HG02763 (cell line): ENCODE results near the gene NUBP2.

Experiments used
- ATAC-seq: cut with Tn5 transposase; IDR thresholded peaks from one replicate; pipeline ENCODE4 v1.9.1; 2021; ENCODE audit warnings: mild to moderate bottlenecking, moderate library complexity; ENCODE audit not compliant: unreplicated experiment

The NUBP2 gene

DNA sequence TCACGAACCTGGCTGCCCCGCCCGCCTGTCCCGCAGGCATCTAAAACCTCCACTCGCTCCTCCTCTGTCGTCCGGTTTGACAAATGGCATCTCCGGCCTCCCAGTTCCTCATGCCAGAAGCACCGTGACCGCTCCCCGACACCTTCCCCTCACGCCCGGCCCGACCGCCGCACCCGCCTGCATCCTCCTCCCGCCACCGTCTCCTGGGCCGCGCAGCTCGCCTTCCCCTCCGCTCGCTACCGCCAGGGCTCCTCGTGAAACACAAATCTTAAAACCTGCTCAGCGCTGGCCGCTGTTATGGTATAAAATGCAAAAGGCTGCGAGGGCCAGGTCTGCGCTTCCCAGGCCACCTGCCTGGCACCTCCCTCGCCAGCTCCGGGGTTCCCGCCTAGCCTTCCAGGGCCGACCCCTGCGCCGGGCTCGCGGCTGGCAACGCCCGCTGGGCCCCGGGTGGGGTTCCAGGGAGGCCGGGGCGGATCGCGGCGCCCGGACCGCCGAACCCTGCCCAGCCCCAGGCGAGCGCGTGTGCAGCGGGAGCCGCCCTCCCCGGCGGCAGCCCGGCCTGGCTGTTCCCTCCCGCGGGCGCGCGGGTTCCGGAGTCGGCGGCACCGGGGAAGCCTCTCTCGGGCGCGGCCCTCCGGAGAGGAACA is 877 bp upstream of the NUBP2 start:
- peak; percentile 1 for ATAC-seq

DNA sequence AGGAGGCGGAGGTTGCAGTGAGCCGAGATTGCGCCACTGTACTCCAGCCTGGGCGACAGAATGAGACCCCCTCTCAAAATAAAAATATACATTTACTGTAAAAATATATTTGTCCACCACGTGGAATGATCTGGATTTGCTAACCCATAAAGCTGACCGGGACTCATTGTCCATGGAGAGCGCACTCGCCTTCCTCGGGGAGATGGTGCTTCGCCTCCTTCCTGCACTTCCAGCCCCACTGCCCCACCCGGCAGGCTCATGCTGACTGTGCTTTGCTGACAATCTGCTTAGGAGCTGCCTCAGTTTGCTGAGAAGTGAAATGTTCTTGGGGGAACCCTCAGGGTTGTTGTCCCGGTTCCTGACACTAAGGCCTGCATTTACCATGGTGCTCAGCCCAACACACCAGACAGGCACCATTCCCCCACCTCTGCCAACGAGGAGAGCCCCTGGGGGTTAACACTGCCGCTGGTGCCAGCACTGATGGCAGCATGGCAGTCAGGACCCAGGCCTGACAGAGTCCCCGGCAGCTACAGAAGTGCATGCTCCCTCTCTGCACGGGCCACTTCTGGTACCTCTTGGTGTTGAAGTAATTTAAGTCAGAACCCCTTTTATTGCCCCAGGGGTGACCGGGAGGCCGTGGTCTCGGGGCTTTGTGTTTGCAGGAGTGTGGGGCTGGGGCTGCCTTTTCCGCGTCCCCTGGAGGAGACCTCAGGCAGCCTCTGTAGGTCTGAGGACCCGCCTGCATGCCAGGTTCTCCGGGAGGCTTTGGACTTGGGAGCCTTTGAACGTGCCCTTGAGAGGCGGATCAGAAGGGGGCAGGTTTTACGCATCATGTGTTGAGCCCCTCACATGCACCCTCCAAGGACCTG is 2.5 kb downstream of the NUBP2 start:
- ATAC-seq = no peak

DNA sequence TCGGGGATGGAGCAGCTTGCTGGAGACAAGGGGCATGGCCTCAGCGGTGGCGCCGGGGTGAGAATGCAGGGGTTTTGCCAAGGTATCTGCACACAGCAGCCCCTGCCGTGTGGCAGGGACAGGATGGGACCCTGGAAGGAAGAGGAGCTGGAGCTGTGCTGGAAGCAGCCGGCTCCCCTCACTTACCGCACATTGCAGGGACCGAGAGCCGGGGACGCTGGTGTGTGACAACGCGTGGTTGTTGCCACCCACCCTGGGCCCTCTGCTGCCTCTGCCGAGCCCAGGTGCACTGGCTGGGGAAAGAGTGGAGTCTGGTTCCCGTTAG is 3.0 kb downstream of the NUBP2 start:
- no peak for ATAC-seq

DNA sequence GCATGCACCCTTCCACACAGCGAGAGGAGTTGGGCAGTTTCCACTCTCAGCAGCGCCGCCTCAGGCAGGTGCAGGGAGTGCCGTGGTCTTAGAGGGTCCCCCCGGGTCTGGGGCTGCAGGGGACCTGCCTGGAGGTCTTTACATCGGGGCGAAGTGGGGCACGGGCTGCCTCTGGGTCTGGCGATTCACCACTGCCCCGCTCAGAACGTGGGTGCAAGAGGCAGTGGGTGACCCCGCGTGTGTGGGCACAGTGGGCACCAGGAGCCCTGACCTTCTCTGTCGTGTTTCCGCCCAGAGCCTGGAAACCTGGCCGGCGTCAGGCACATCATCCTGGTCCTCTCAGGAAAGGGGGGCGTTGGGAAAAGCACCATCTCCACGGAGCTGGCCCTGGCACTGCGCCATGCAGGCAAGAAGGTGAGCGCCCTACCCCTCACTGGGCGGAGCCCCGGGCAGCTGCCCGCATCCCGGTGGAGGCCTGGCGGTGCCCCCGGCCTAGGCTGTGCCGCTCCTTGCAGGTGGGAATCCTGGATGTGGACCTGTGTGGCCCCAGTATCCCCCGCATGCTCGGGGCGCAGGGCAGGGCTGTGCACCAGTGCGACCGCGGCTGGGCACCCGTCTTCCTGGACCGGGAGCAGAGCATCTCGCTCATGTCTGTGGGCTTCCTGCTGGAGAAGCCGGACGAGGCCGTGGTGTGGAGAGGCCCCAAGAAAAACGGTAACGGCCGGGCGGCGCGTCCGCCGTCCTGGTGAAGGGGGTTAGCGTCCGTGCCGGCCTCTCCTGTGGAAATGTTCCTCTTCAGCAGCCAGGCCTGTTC is 3.7 kb downstream of the NUBP2 start:
- ATAC-seq = no peak

DNA sequence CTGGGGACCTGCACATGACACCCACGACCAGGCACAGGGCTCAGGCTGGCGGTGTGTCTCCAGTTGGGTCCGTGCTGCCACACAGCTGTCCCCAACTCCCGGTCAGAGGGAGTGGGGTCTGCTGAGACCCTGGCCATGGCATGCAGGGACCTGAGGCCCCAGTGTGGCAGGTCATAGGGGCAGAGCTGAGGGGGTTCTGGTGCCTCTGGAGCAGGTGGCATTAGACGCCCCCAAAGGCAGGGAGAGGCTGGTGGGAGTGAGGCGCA is 4.2 kb downstream of the NUBP2 start:
- no peak for ATAC-seq

DNA sequence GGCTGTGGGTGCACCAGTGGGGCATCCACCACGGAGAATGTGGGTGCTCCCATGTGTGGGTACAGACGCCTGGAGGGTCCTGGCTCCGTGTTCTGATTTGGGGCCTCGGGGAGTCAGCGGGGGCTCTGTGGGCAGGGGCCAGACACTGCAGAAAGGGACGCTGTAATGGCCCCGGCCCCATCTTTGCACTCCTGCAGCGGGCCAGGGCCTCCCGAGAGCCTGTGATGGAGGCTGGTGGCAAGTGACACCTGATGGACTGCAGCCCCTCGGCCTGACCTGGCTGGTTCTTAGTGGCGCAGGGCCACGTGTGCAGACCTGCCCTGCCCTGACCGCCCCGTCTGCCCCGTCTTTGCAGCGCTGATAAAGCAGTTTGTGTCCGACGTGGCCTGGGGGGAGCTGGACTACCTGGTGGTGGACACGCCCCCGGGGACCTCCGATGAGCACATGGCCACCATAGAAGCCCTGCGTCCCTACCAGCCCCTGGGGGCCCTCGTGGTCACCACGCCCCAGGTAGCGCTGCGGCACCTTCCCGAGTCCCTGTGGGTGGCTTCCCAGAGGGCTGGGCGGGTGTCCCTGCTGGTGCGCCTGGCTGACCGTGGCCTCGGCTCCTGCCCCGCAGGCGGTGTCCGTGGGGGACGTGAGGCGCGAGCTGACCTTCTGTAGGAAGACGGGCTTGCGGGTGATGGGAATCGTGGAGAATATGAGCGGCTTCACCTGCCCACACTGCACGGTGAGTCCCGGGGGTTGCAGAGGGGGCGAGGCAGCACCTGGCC is 4.7 kb downstream of the NUBP2 start:
- no peak for ATAC-seq

DNA sequence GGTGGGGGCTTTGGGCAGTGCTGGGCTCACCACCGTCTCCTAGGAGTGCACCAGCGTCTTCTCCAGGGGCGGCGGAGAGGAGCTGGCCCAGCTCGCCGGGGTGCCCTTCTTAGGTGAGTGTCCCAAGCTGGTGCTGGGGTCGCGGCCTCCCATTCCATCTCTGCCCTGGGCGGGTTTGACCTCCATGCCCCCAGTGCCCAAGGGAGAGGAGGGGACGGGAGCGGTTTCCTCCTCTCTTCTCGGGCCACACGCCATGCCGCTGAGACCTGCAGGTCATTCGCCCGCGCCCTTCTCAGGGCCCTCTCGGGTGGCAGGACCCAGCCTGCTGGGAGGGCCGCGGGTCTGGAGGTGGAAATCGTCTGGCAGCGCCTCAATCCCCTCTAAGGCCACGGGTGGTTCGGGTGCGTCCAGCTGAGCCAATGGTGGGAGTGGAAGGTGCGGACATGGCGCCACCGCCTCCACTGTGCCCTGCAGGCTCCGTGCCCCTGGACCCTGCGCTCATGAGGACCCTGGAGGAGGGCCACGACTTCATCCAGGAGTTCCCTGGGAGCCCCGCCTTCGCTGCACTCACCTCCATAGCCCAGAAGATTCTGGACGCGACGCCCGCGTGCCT is 5.4 kb downstream of the NUBP2 start:
- ATAC-seq = no peak

DNA sequence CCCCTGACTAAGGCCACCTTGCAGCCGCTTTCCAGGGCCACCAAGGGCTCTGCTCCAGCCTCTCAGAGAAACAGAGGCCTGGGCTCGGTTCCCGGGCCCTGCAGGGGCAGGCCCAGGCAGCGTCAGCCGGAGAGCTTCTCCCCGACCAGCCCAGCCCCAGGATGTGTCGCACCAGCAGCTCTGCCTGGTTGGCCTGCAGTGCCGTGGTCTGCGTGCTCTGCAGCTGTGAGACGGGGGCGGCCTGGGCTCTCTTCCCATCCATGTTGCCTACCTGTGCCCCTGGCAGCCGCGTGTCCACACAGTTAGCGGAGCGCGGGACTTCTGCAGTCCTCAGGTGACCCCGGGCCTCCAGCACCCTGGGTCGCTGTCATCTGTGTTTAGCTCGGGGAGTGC is 5.9 kb downstream of the NUBP2 start:
- ATAC-seq = no peak

DNA sequence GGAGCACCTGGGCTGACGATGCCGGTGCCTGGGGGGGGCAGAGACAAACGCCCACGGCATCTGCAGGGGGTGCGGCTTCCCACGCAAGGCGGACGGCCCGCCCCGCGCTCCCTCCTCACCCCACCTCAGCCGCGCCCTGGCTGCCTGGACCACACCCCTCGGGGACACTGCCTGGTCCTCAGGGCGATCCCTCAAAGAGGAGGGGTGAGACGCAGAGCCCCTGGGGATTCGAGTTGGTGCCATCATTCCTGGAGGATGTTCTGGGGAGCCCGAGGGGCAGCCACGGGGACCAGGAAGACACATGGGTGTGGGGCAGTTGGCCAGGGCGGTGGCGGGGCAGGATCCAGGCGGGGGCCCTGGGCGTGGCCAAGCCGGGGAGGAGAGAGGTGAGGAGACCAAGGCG is 6.9 kb downstream of the NUBP2 start:
- no peak for ATAC-seq

DNA sequence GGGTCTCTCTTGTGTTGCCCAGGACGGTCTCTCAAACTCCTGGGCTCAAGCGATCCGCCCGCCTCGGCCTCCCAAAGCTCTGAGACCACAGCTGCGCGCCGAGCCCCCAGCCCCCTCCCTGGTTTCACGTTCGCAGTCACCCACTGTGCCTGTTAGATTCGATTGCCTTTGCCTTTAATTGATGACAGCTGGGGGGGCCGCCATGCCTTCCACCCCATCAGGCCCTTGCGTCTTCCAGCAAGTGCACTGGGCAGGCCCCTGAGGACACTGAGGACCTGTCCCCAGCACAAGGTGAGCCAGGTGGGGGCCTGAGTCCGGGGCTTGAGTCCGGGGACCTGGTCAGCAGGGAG is 7.5 kb downstream of the NUBP2 start:
- no peak for ATAC-seq

DNA sequence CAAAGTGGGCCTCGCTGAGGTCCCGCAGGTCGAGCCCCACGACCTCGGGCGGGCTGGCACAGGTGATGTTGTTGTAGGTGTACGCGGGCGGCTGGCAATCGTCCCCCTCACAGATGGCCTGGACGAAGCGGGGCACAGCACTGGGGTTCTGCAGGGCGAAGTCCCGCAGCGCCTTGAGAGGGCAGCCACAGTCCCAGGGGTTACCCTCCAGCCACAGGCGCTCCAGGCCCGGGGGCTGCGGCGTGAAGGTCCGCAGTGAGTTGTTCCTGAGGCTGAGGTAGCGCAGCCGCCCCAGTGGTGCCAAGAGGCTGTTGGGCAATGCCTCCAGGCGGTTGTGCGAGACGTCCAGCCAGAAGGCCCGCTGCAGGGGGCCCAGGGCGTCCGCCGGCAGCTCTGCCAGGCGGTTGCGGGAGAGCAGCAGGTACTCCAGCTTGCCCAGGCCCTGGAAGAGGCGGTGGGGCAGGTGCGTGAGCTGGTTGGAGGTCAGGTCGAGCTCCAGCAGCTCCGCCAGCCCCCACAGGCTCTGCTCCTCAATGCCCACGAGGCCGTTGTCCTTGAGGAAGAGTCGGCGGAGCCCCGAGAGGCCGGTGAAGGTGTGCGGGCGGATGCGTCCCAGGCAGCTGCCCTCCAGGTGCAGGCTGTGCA is 8.0 kb downstream of the NUBP2 start:
- ATAC-seq = no peak

DNA sequence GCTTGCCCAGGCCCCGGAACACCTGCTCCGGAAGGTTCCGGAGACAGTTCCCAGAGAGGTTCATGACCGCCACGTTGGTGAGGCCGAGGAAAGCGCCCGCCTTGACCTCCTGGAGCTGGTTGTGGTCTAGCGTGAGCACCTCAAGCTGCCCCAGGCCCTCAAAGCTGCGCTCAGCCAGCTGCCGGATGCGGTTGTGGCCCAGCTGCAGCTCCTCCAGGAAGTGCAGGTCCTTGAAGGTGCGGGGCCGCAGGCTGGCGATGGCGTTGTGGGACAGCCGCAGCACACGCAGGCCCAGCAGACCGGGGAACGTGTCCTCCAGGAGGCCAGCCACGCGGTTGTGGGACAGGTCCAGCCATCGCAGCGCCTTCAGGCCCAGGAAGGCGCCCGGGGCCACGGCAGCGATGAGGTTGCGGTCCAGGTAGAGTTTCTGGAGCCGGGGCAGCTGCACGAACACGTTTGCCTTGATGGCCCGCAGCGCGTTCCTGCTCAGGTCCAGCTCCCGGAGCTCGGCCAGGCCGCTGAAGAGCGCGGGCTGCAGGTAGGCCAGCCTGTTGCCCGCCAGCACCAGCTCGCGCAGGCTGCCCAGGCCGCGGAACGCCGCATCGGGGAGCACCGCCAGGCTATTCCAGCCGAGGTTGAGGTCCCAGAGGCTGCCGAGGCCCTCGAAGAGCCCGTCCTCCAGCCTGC is 8.6 kb downstream of the NUBP2 start:
- ATAC-seq = no peak

DNA sequence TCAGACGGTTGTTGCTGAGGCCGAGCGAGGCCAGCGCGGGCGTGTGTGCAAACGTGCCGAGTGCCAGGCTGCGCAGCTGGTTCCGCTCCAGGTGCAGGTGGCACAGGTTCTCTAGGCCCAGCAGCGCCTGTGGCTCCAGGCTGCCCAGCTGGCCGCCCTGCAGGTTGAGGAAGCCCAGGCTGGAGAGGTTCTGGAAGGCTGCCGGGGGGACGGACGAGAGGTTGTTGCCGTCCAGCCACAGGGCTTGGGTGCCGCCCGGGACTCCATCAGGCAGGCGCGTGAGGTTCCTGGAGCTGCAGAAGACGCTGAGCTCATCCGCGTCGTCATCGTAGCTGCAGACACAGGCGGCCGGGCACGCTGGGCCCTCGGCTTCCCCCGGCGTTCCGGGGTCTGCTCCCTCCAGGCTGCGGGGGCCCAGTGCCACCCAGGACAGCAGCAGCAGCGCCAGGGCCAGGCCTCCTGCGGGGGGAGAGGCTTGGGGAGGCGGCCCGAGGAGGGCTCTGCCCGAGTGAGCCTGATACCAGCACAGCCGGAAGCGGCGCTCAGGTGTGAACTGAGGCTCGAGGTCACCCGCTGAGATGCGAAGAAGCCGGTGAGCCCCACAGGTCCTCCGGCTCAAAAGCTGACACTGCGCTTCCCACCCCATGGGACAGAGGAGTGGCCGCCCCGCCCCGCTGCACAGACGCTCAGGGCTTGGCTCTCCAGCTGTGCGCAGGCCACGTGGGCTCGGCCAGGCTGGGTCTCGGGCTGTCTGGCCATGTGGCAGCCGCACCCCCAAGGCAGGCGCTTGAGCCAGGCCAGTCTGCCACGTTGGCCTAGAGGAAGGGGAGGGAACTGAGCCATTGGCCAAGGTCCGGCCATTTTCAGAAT is 9.4 kb downstream of the NUBP2 start:
- no peak for ATAC-seq

DNA sequence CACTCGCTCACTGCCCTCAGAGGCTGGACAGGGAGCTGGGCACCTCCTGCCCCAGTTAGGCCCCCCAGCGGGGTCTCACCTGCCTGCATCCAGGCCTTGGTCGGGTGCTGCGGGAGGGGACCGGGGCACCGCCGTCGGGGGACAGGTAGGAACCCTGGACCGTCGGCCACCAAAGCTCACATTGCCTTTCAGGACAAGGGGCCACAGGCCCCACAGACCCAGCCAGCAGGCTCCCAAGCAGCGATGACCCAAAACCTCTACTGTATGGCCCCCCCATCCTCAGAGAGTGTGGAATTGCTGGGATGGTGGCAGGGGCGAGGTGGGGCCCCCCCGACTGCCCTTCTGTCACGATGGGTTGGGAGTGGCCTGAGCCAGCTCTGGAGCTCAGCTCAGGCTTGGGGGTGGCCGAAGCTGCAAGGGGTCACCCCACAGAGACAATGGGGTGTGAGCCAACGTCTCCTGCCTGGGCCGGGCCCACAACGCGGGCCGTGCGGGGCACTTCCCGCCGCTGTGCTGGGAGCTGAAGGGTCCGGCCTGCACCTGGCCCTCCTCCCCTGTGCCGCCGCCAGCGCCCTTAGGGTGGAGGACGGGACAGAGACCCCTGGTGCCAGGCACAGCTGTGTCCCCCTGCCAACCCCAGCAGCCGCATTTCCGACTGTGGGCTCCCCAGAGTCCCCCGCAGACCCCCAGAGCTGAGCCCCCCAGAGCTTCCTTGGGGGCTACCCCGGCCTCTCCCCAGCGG is 10.2 kb downstream of the NUBP2 start:
- no peak for ATAC-seq

DNA sequence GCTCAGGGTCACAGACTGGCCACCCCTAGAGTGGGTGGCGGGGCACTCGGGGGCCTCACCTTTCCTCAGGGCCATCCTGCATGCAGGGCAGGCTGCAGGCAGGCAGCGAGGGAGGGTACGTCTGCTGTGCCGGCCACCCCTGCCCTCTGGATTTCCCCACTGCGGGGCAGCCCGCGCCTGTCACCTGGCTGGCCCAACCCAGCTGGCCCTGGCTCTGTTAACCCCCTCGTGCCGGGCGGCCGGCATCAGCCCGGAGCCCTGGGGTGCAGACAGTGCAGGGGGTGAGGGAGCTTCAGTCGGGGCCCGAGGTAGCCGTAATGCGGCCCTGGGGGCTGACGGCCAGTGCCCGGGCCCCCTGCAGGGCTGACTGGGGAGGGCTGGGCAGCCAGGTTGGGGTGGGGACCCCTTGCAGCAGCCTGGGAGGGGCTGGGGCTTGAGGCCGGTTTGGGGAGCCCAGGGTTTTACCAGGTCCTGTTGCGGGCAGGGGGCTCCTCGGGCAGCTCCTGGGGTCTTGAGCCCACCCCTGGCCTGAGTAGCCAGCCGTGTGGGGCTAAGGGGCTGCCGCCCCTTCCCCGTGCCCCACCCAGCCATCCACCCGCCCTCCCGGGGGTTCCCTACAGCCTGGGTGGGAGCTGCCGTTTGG is 10.9 kb downstream of the NUBP2 start, which contains the start of gene IGFALS:
Gene IGFALS (minus strand): TSS at position 128 of the 643 bp plus-strand sequence. CDS start 53 bp downstream, at position 75.
- no peak for ATAC-seq

DNA sequence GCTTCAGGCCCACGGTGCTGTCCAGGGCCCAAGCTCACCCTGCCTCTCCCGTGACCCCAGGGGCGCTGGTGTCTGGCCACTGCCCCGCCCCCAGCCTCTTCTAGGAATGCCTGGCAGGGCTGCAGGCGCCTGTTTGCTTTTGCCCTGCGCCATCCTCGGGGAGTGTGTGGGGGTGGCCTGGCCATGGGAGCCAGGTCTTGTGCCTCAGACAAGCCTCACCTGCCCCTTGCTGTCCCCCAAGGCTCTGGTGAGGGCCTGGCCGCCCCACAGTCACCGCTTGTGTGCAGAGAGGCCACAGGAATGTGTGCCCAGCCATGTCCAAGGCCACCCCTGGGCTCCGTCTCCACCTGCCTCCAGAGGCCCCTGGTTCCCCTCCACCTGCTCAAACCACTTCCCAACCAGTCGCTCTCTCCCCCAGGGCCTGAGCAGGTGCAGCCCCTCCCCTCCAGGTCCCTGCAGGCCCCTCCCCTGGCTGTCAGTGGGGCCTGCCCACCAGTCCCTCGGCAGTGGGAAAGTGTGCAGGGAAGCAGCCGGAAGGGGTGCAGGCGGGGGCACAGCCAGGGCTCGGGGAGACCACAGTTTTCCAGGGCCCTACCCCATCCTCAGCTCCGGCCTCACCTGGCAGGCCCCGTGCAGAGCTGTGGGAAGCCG is 11.6 kb downstream of the NUBP2 start:
- ATAC-seq = no peak
